ENCODE measurements around the gene TM9SF3. TPM values are rescaled to one million over a fixed set of nuclear protein-coding genes. Genes with fewer than 3 reads are reported as not detected.

The TM9SF3 gene
- total RNA-seq, 1 donor from 2014 or later, result 77.1 TPM

- TF ChIP-seq CTCF (conservative IDR thresholded peaks at IDR 0.05; ENCODE audit: low read depth, low read length), result no peak
- no peak for DNase-seq (ENCODE audit: low read depth)
- H3K4me3 ChIP-seq (ENCODE audit: low read depth, low read length), result no peak overlapping the region
Measured at GRCh38 chr10:96478355-96478754, 108.5 kb downstream of the TM9SF3 start.

GRCh38 chr10:96473866-96474265, 112.9 kb downstream of the TM9SF3 start:
- no peak overlapping the region for H3K4me3 ChIP-seq (ENCODE audit: low read depth, low read length)
- TF ChIP-seq CTCF (conservative IDR thresholded peaks at IDR 0.05; ENCODE audit: low read depth, low read length), result no peak
- DNase-seq (ENCODE audit: low read depth), result no peak

GRCh38 chr10:96470116-96470743, 116.6 kb downstream of the TM9SF3 start:
- no peak overlapping the region for H3K4me3 ChIP-seq (ENCODE audit: low read depth, low read length)
- DNase-seq (ENCODE audit: low read depth), result peak; percentile 2
- TF ChIP-seq CTCF (conservative IDR thresholded peaks at IDR 0.05; ENCODE audit: low read depth, low read length), result peak; percentile 85

- DNase-seq (ENCODE audit: low read depth), result no peak
- H3K4me3 ChIP-seq (ENCODE audit: low read depth, low read length), result no peak overlapping the region
- no peak for TF ChIP-seq CTCF (conservative IDR thresholded peaks at IDR 0.05; ENCODE audit: low read depth, low read length)
Measured at GRCh38 chr10:96468845-96469244, 118.0 kb downstream of the TM9SF3 start.

Other genes with a start within 250 kb of the TM9SF3 start
- gene OPALIN, start 228.0 kb downstream of the TM9SF3 start, total RNA-seq, result not detected in 2 replicates
- gene TLL2, start 73.1 kb downstream of the TM9SF3 start, total RNA-seq, result 3.3 and 6.7 TPM in 2 replicates
- 4.1 and 4.2 TPM in 2 replicates for gene PIK3AP1, start 133.5 kb upstream of the TM9SF3 start, total RNA-seq
- gene LCOR, start 245.3 kb upstream of the TM9SF3 start, total RNA-seq, result 10.4 and 17.2 TPM in 2 replicates

Measured in epithelial cell of proximal tubule (primary cell).